GM19372 (cell line): ENCODE results near the gene LPIN3.

ENCODE experiments used
- ATAC-seq: cut with Tn5 transposase; IDR thresholded peaks from one replicate; pipeline ENCODE4 v1.9.1; 2021; ENCODE audit warnings: mild to moderate bottlenecking, low read depth, moderate library complexity; ENCODE audit not compliant: unreplicated experiment

Gene LPIN3

DNA sequence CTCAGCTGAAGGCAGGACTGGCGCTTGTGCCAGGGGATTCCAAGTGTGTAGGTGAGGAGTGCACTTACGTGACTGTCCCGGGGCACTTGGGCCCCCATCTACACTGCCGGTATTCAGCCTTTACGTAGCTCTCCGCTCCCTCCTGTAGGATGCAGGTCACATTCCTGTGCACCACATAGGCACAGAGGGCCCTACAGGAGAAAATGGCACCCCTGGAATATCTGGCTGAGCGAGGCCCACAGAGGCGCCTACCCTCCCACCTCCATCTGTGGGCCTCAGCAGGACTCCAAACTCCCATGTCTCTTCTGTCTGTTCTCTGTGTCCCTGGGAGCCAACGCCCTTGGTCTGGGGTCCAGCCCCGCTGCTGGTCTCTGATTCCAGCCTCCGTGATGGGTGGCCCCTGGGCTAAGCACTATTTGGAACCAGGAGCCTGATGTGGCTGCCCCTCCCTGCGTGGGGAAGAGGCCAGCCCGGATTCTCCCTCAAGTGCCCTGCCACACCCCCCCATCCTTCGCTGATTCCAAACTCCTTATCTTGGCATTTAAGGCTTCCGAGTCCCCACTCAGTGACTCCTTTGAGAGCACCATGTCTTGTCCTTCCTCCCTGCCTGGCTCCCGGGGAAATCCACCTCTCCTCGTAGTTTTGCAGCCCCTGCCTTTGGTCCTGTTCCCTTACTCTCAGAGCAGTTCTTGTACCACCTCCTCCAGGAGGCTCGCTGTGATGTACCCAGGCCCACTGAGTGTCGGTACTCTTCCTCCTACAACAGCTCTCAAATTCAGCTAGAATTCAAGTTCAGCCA, 24.5 kb downstream of the LPIN3 start:
- ATAC-seq: no peak

DNA sequence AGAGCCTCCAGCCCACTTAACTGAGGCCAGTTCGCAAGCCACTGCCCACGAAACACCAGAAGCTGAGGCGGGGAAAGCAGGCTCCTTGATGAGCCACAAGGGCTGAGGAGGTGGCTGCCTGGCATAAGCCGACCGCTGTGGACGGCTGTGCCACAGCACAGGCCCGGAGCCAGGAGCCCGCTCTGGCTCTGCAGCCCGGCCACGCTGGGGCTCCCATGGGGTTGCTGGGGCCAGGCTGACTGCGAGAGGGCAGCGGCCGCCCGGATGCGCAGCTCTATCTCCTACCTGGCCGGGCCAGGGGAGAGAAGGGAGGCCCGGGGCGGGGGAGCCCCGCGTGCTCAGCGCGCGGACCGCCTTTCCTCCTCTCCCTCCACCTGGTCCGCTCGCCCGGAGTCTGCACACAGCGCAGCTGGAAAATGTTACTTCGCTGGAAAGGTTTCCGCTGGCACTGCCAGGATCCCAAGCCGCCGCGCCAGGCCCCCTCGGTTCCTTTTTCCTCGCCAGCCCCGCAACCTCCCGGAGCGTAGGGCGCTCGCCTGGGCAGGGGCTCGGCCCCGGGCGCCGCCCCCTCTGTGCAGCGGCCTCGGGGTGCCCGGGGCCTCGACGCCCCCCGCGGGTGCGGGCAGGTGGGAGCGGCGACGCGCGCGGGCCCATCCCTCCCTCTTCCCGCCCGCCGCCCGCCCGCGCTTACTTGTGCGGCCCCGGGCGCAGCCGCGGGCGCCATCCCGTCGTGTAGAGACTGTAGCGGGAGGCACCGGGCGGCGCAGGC, 25.3 kb downstream of the LPIN3 start:
- ATAC-seq: no peak

DNA sequence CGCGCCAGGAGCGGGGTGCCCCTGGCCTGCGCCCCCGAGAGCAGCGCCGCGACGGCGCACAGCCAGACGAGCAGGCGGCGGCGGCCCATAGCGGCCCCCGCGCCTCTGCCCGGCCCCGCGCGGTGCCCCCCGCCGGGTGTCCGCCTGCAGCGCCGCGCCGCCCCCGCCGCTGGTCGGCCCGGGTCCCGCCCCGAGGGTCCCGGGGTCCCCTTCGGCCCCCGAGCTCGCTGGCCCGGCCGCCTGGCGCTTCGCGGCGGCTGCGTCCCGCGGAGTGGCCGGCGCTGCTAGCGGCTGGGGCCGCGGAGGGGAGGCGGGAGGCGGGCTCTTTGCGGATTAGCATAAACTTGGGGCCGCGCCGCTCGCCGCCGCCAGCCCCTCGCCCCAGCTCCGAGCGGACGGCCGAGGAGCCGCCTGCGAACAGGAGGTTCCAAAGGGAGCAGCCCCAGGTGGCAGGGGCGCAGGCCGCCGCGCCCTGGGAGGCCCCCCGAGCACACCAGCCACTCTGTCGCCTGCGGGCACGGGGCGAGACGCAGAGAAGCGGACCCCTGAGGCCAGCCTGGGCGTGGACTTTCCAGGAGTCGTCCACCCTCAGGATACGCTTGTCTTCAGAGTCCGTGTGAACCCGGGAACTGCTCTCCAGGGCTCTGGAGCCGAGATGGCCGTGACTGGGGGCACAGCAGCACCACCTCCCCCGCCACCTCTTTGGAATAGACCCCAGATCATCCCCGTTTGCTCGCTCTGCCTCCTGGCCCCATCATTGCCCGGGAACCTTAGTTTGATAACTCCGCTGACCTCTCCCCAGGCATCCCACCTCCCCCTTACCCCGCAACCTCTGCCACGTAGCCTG, 26.1 kb downstream of the LPIN3 start, which contains the start of gene EMILIN3:
EMILIN3 (minus strand) TSS at position 273 of the 847 bp plus-strand sequence; CDS start at position 89, 184 bp downstream.
- no peak for ATAC-seq

DNA sequence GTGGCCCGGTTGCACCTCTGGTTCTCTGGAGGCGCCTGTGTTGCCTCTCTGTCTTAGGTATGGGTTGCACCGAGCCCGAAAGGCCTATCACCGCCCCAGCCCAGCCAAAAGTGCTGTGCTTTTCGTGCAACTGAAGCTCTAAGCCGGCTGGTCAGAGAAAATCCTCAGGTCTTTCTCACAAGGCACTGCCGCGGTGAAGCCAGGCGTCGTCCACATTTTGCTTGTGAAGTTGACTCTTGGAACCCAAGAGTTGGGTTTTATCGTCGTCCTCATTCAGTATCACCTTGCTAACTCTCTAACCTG, 26.7 kb downstream of the LPIN3 start:
- ATAC-seq: no peak

DNA sequence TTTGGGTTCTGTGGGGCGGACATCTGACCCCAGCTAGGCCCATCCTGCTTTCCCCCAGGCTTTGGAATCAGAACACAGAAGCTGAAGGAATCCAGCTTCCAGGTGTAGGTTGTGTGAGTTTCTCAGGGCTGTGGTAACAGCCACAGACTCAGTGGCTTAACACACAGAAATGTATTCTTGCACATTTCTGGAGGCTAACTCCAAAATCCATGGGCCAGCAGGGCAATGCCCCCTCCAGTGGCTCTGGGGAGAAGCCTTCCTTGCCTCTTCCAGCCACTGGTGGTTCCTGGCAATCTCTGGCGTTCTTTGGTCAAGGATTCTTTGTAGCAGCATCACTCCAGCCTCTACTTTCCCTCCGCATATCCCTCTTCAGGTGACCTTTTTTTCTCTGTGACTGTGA, 27.3 kb downstream of the LPIN3 start:
- ATAC-seq: no peak

DNA sequence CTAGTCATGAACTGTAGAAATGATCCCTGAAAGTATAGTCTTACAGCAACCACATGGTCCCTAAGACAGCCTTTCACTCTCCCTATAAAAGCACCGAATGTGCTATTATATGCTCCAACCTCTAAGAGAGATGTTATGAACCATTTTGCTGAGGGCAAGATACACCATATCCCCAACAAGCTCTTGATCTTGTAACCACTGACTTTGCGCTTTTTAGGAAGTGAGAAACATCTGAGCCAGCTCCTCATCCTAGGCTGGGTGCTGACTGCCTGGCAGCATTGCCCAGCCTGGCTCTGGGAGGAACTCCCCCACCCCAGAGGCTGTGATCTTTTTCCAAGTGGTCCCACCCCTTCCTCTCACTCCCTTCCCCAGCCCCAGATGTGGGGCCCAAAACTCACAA, 29.1 kb downstream of the LPIN3 start:
- ATAC-seq: no peak

DNA sequence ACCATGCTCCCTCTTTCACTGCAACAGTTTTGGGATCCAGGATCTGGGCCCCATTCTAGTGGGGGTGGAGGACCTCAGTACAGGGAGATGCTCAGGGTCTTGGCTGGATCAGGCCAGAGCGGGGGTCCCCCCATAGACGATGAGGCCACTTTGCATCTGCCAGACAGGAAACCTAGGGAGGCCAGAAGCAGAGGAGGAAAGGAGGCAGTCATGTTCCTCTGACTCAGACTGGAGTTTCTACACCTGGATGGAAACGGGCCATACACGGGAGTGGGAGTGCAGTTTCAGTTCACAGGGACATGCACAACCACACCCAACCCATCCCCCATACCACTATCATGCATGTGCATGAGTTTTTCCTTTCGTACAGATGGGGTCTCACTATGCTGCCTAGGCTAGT, 29.6 kb downstream of the LPIN3 start:
- ATAC-seq: no peak

DNA sequence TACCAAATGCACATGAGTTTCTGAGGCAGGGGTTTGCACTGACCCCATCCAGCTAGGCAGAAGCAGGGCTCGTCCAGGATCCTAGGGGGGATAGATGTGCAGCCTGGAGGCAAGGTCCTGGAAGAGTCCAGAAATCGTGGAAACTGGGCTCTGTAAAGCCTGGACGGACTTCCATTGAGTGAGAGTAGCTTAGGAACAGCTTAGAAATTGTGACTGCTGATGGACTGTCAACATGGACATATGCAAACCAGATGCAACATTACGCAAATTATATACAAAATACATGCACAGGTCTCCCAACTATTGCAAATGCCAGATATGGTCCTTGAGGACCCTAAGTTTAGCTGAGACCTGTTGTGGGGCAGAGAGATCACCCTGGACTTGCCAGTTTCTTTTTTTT, 30.8 kb downstream of the LPIN3 start:
- no peak for ATAC-seq

DNA sequence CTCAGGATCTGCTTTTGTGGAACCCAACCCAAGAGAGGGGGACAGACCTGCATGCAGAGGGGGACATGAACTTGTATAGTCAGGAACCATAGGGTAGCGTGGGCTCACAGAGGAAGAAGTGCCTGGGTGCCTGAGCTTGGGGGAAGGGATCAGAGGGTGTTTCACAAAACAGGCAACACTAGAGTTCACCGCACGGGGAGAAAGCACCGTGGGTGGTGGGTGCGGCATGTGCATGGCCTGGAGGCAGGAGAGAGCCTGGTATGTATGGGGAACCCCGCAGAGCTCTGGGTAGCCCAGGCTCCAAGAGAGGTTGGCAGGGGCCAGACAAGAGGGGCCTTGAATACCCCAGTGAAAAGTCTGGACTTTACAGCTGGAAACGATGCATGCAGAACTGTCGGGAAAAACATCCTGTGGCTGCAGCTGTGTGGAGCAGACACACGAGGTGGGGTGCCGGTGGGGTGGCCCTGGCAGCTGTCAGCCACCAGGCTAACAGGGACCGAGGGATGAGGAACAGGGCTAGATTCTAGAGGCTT, 32.7 kb downstream of the LPIN3 start:
- no peak for ATAC-seq

DNA sequence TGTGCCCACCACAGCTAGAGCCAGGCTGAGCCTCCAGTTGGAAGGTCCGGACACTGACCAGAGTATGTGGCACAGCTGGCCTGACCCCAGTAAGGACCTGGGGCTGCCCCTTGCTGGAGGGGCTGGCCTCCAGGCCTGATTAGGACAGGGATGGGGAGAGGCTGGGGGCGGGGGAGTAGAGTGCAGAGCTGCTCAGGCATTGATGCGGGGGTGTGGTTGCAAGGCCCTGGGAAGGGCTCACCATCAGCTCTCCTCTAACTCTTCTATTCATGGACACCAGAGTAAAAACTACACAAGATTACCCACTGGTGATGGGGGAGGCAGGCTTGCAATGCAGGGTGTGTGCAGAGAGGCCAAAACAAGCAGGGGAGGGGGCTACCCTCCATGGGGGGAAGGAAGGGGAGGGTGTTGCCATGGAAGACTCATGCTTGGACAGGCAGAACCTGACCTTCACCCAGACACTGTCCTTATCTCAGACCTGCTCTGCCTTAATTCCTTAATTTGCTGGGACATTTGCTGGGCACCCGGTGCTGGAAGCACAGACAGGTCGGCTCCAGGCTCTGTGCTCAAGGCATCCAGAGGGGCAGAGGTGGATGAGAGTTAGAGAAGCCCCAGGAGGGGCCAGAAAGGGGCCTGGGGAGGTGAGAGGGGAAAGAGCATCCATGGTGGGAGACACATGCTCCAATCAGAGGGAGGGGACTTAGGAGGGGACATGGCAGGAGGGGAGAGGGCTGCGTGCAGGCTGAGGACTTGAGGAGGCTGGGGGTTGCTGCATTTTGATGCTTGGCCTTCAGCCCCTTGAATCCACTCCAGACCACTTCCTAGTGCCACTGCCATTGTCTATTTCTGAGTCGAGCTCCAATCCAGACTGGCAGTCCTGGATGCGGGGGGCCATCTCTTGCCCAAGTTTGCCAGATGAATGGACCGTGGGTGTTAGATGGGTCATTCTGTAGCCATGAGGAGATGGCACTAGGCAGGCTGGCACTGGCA, 33.6 kb downstream of the LPIN3 start:
- ATAC-seq: no peak

DNA sequence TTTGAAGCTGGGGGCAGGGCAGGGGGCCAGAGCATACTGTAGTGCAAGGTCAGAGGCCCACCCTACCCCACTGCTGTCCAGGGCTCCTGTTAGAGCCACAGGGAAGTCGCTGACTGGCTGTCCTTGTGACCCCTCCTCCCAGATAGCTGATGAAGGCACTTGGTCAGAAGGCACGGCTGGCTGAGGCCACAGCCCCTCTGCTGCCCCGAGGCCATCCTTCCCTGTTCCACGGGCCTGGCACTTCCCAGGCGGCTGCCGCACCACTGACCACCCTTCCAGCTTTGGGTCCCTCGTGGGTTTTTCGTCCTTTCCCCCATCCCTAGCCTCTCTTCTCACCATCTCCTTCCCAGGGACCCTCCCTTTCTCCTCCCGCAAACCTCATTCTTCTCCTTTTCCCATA, 35.2 kb downstream of the LPIN3 start:
- ATAC-seq: no peak

DNA sequence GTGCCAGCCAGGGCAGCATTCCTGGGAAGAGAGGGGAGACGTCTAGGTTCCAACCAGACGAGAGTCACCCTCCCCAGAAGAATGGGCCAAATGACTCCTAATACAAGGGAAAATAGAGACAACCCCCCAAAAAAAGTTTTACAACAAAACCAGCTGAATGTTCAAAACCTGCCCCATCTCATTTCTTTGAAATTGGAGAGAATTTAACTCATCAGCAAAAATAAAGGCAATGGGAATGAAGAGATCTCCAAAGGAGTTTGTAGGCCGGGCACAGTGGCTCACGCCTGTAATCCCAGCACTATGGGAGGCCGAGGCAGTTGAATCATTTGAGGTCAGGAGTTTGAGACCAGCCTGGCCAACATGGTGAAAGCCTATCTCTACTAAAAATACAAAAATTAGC, 35.7 kb downstream of the LPIN3 start:
- ATAC-seq: no peak

DNA sequence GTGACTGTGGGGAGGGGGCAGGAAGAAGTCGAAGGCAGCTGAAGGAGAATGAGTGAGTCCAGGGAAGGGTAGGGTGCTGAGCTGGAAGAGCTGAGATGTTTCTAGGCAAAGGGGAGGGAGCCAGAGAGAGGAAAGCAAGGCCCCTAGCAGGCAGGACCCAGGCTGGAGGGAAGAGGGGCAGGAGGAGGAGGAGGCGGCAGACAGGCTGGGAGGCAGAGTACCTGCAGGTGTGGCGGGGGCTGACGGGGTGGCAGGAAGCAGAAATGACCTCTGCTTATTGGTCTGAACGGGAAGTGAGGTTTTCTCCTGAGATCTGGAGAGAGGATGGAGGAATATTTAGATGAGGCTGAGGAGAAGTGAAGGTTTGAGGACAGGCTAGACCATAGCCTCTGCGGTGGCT, 36.7 kb downstream of the LPIN3 start:
- no peak for ATAC-seq

DNA sequence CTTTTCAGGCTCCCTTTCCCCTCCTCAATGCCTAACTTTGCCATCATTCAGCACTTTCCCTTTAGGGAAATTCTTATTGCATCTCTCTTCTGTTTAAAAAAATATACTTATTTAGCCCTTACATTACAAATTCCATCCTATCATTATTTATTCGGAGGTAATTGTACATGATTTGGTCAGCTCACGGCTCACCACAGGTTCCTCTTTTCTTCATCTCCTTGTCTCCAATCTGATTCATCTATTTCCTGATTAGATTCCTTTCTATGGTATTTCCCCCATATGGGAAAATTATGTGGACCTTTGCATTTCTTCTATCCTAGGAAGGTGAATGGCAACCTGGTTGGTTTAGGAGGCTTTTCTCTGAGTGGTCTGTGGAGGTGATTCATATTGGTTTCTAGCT, 38.9 kb downstream of the LPIN3 start:
- no peak for ATAC-seq

DNA sequence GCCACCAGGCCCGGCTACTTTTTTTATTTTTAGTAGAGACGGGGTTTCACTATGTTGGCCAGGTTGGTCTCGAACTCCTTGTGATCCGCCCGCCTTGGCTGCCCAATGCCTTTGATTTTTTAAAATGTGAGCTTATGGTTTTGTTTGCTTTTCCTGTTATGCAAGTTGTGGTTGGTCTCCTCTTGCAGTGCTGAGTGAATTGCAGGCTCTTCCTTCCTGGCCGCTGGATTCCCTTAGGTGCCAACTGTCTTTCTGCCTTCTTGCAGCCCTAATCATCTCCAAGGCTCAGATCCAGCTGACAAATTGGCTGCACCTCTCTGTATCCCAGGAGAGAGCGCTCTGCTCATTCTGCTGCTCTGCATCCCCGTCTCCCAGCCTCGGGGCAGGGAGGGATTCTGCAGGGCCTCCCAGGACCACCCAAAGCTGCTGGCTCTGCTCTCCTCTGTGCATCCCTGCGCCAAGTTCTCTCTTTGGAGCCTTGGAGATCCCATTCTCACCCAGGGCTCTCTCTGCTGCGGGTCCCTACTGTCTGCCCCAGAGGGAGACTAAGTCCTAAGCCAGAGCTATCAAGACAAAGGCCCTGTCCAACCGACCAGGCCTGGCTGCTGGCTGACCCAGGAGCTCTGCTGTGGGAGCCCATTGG, 40.1 kb downstream of the LPIN3 start:
- ATAC-seq: no peak

DNA sequence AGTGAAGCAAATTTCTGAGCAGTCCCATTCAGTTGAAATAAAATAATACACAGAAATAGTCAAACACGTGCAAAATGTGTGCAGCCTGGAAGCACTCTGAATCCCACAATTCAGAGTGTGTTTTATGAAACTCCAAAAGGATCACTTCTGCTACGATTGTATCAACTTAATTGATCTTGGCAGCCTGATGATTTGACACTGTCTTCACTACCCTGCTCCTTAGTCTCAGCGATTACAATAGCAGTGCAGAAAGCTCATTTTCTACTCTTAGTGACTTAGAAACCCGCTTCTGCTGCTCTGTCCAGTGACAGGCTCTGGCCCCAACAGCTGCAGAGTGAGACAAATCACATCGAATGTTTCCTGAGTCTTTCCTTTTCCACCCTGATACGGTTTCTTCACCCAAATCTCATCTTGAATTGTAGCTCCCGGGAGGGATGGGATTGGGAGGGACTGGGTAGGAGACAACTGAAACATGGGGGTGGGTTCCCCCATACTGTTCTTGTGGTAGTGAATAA, 42.2 kb downstream of the LPIN3 start:
- ATAC-seq: no peak

DNA sequence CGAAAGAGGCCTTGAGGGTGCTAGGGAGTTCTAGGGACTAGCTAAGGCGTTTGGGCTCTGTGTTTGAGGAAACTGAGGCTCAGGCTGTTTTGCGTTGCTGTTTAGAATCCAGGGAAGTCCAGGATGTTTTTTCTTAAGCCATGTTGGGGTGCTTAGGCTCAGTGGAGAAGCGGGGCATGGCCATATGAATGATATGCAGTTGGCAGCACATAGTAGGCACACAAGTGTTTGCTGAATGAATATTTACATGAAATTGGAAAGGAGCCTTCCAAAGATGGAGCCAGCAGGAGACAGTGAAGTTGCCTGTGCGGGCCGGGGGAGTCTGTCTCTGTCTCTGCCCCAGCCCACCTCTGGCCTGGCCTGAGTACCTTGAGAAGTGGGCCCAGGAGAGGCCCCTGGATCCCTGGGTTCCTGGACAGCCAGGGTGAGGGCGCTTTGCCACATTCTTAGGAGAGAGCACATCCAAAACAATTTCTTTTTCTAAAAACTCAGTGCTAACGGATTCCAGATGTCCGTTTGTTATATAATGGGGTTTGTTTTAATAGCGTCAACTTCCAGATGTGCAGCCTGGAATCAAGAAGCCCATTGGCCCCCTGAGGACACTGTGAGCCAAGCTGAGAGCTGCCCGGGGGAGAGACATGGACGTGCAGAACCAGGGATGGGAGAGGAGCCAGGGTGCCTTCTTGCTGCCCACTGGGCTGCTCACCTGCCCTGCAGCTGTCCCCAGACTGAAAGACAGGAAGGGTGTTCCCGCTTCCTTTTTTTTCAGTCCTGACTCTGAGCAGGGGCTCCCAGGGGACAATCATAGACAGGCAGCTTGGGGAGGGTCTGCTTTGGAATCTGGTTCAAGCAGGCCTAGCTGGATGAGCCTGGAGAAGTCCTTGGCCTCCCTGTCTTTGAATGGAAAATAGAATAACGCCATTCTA, 46.1 kb downstream of the LPIN3 start:
- no peak for ATAC-seq

DNA sequence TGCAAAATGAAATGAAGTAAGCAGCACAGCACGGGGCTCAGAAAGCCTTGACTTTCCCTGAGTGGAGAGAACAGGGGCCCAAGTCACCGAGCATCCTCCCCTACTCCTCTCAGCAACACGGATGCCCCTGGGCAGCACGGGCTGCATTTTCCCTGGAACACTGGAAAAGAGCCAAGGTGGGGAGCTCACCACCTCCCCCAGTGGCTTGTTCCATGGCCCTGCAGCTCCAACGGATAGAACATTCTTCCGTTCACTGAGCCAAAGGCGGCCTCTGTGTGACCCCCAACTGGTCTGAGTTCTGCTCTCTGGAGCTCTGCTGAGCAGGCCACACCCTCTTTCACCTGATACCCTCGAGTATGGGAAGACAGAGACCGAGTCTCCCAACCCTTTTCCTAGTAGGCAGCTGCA, 46.8 kb downstream of the LPIN3 start:
- ATAC-seq: no peak
